Stimulated activated CD4-positive, alpha-beta T cell treated with anti-CD3 and anti-CD28 coated beads, TNF-alpha, amount 100 ng/mL, for 24 hours (primary cell): Measurements from ENCODE around the gene CD55.

ENCODE experiments used
- DNase-seq, 3 experiments: peaks; one replicate each; pipeline ENCODE4 v3.0.0-alpha.2; 2020; ENCODE audit warnings: low read depth in 3 of 3

CD55 gene

GRCh38 chr1:207329469-207329868 is 8.0 kb downstream of the CD55 start:
- DNase-seq = no peak

GRCh38 chr1:207330011-207330710 is 8.7 kb downstream of the CD55 start:
- no peak for DNase-seq

- DNase-seq = no peak
These were observed 10.2 kb downstream of the CD55 start for GRCh38 chr1:207331354-207332313.

- no peak for DNase-seq
These were observed 11.6 kb downstream of the CD55 start for GRCh38 chr1:207333009-207333600.

GRCh38 chr1:207333620-207334019 is 12.1 kb downstream of the CD55 start:
- DNase-seq = no peak

- DNase-seq = no peak
These were observed 12.9 kb downstream of the CD55 start for GRCh38 chr1:207334337-207334736.

- DNase-seq = no peak
These were observed 13.7 kb downstream of the CD55 start for GRCh38 chr1:207335138-207335537.

- DNase-seq = no peak
These were observed 14.4 kb downstream of the CD55 start for GRCh38 chr1:207335695-207336363.

GRCh38 chr1:207336559-207337467 is 15.3 kb downstream of the CD55 start:
- peak; percentile 3 to 26 (median 20) for DNase-seq

GRCh38 chr1:207342332-207342731 is 20.9 kb downstream of the CD55 start:
- DNase-seq = no peak

- no peak for DNase-seq
These were observed 22.2 kb downstream of the CD55 start for GRCh38 chr1:207343675-207344074.

- DNase-seq = no peak
These were observed 22.7 kb downstream of the CD55 start for GRCh38 chr1:207344221-207344620.

- no peak for DNase-seq
These were observed 24.4 kb downstream of the CD55 start for GRCh38 chr1:207345644-207346477.

GRCh38 chr1:207346513-207346912 is 25.0 kb downstream of the CD55 start:
- DNase-seq = no peak

- no peak for DNase-seq
These were observed 28.5 kb downstream of the CD55 start for GRCh38 chr1:207349979-207350378.

GRCh38 chr1:207352554-207352953 is 31.1 kb downstream of the CD55 start:
- no peak for DNase-seq

GRCh38 chr1:207355060-207355459 is 33.6 kb downstream of the CD55 start:
- DNase-seq = no peak

GRCh38 chr1:207355513-207356295 is 34.2 kb downstream of the CD55 start:
- no peak for DNase-seq

GRCh38 chr1:207361029-207361428 is 39.6 kb downstream of the CD55 start:
- no peak for DNase-seq
